Hepatocyte (in vitro differentiated cells): ENCODE data around the gene OTOA.

Experiments used
- EZH2phosphoT487 ChIP-seq: fragments of 200-600 bp; sonication (generic); IDR thresholded peaks from one replicate; pipeline ENCODE4 v1.6.1; 2018; ENCODE audit warnings: antibody characterized with exemption, mild to moderate bottlenecking, low read depth, moderate library complexity; ENCODE audit not compliant: unreplicated experiment, severe bottlenecking
- TF ChIP-seq, protein P1 (sequence below): fragments of 200-600 bp; sonication (generic); IDR thresholded peaks from 2 replicates; pipeline ENCODE4 v1.5.1; 2016; ENCODE audit warnings: antibody characterized with exemption, mild to moderate bottlenecking; ENCODE audit not compliant: poor library complexity

DNA sequence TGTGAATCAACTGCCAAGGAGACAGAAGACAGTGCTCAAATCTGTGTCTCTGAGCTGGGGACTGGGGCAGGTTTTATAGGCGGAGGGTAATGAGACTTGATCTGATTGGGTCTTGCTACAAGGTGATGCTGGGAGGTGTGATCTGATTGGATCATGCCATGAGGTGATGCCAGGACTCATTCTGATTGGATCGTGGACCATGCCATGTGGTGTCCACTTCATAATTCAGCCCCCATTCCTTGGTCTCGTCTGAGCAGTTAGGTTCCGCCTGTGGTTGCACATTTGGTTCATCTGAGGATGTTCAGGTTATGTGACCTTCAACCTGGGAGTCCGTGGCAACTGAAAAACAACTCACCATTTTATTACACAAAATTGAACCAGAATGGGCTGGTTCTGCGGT is 41.0 kb downstream of the OTOA start:
- TF ChIP-seq, protein P1, sequence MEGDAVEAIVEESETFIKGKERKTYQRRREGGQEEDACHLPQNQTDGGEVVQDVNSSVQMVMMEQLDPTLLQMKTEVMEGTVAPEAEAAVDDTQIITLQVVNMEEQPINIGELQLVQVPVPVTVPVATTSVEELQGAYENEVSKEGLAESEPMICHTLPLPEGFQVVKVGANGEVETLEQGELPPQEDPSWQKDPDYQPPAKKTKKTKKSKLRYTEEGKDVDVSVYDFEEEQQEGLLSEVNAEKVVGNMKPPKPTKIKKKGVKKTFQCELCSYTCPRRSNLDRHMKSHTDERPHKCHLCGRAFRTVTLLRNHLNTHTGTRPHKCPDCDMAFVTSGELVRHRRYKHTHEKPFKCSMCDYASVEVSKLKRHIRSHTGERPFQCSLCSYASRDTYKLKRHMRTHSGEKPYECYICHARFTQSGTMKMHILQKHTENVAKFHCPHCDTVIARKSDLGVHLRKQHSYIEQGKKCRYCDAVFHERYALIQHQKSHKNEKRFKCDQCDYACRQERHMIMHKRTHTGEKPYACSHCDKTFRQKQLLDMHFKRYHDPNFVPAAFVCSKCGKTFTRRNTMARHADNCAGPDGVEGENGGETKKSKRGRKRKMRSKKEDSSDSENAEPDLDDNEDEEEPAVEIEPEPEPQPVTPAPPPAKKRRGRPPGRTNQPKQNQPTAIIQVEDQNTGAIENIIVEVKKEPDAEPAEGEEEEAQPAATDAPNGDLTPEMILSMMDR: no peak
- TF ChIP-seq EZH2phosphoT487: no peak
